ENCODE results near the gene ERC1.

DNA sequence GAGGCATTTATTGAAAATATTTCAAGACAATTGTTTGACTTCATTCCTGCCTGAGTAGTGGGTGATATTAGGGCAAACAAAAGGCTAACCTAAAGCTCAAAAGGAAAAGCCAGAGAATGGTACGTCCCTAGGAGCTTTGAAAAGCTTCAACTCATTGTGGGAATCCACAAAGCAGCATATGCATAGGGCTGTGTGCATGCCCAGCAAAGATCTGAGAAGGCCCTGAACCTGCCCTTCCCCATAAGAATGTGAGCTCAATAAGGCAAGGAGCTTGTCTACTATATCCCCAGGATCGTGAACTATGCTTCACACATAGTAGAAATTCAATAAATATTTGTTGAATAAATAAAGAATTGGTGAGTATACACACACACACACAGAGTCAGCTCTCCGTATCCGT, 22.5 kb upstream of the ERC1 start:
- no peak for TF ChIP-seq POLR2AphosphoS5 (IDR thresholded peaks at IDR 0.05; ENCODE audit: borderline replicate concordance, low read depth, low read length)
- TF ChIP-seq EZH2 (IDR thresholded peaks at IDR 0.05): no peak
- no peak for TF ChIP-seq FOXP2 (optimal IDR thresholded peaks at IDR 0.05; ENCODE audit: control extremely low read depth, extremely low read length, insufficient read depth)
